K562 (cell line): ENCODE results near the gene DDR1. TPM values are rescaled to one million over a fixed set of nuclear protein-coding genes. Genes with fewer than 3 reads are reported as not detected.

ENCODE experiments used
- E4F1 ChIP-seq: fragments of 250-450 bp; sonication (Bioruptor Pico); IDR thresholded peaks from 2 replicates; pipeline ENCODE4 v1.5.0; 2021; ENCODE audit warnings: mild to moderate bottlenecking, borderline replicate concordance
- HOXB6 ChIP-seq: fragments of 250-450 bp; sonication (Bioruptor Pico); IDR thresholded peaks from 2 replicates; pipeline ENCODE4 v1.5.1; 2022; ENCODE audit warnings: mild to moderate bottlenecking, borderline replicate concordance
- ILK ChIP-seq: fragments of 450-650 bp; IDR thresholded peaks from 2 replicates; pipeline ENCODE4 v1.6.1; 2016; ENCODE audit warnings: missing genetic modification characterization, low read depth, mild to moderate bottlenecking, missing compliant biosample characterization, moderate library complexity, borderline replicate concordance
- MECOM ChIP-seq: fragments of 250-450 bp; sonication (Bioruptor Pico); IDR thresholded peaks from 2 replicates; pipeline ENCODE4 v1.8.0; 2022; ENCODE audit warnings: inconsistent platforms
- NFE2 ChIP-seq: IDR thresholded peaks from 2 replicates; pipeline ENCODE4 v1.6.1; 2014; ENCODE audit warnings: antibody characterized with exemption, low read depth
- RBM17 ChIP-seq: fragments of 200-400 bp; formaldehyde crosslinking; IDR thresholded peaks from 2 replicates; pipeline ENCODE4 v1.6.1; 2017; ENCODE audit warnings: low read depth, mild to moderate bottlenecking, low read length, borderline replicate concordance
- TARDBP ChIP-seq: fragments of 450-650 bp; IDR thresholded peaks from 2 replicates; pipeline ENCODE4 v1.6.1; 2016
- THRB ChIP-seq: fragments of 450-650 bp; formaldehyde crosslinking; conservative IDR thresholded peaks from 2 replicates; pipeline ENCODE4 v1.4.0; 2022; ENCODE audit warnings: mild to moderate bottlenecking, missing genetic modification characterization
- ZNF407 ChIP-seq: fragments of 450-650 bp; IDR thresholded peaks from 2 replicates; pipeline ENCODE4 v1.6.1; 2016; ENCODE audit warnings: low read depth
- ZNF551 ChIP-seq: fragments of 250-450 bp; sonication (Bioruptor Pico); IDR thresholded peaks from 2 replicates; pipeline ENCODE4 v1.5.0; 2021; ENCODE audit warnings: mild to moderate bottlenecking, moderate library complexity
- ZNF740 ChIP-seq, 3 experiments: fragments of 200-800 bp in 1 of 3; sonication (Bioruptor generic) in 1 of 3; sonication (generic) in 1 of 3; formaldehyde crosslinking in 1 of 3; IDR thresholded peaks; 2 replicates each; pipeline versions ENCODE4 v1.6.1 to v1.8.0; 2016 to 2022; ENCODE audit warnings: mild to moderate bottlenecking in 2 of 3, missing compliant biosample characterization in 2 of 3, missing genetic modification characterization in 2 of 3, missing genetic modification reagents in 1 of 3
- polyA plus RNA-seq, 8 experiments: library from polyadenylated mRNA; depleted of rRNA in 4 of 8; stranded (reverse) in 5 of 8; unstranded in 3 of 8; fragments of >200 nt; fragmentation: Nextera tagmentation in 2 of 8; fragmentation: Illumina TruSeq in 1 of 8; extraction: Ambion mirVana in 2 of 8; extraction: Trizol in 1 of 8; gene quantifications; 2 replicates each; pipeline versions ENCODE4 v1.2.1 to v1.2.3, GENCODE V29; 2011 to 2014; ENCODE audit warnings: inconsistent platforms in 1 of 8, missing spikeins in 1 of 8
- total RNA-seq, 7 experiments: library from RNA; depleted of rRNA in 6 of 7; stranded (reverse); fragments of >200 nt in 6 of 7; fragmentation: Illumina TruSeq in 2 of 7; extraction: Trizol in 2 of 7; gene quantifications; 2 replicates each; pipeline versions ENCODE4 v1.2.1 to v1.2.3, GENCODE V29; 2011 to 2021; ENCODE audit warnings: low replicate concordance in 1 of 7

DDR1 gene
- total and polyA plus RNA-seq, 9 of the 15 experiments (the other 6 are each of a cell fraction or from before 2014, with no cell fraction given): 1.4 to 44.6 (median 12.2) TPM

- TF ChIP-seq ZNF407 (peak; percentile 41), E4F1 (CRISPR knock-in tag) (no peak), THRB (CRISPR knock-in tag) (peak; percentile 84; the same call in 1 of the 2 replicates), RBM17 (no peak), NFE2 (0 out of 2 replicates have a peak, but pooled peaks have one; percentile 3), TARDBP (no peak), ZNF740 (CRISPR knock-in tag; IDR thresholded peaks at IDR 0.05) (no peak), ZNF740 (tag; IDR thresholded peaks at IDR 0.05) (no peak; a peak in 1 of 4 replicates), MECOM (CRISPR knock-in tag) (no peak), ILK (tag) (no peak), ZNF551 (no peak), HOXB6 (CRISPR knock-in tag) (no peak)
Measured at GRCh38 chr6:30907758-30908591, 23.7 kb downstream of the DDR1 start, which contains the start of gene GTF2H4 (continued).
